Caco-2 (cell line): Measurements from ENCODE around the gene TEPSIN. TPM values are rescaled to one million over a fixed set of nuclear protein-coding genes. Genes with fewer than 3 reads are reported as not detected.

Experiments
- BruUV-seq: library from RNA; stranded (reverse); fragments of 400-500 nt; replicated peaks from 2 replicates; lab custom pipeline; 2021; lab: Mats Ljungman, UMichigan
- CTCF ChIA-PET: fragments of 300-600 bp; sonication (Branson Sonifier 250); formaldehyde crosslinking; loops from one replicate; lab custom pipeline; 2022; ENCODE audit warnings: antibody characterized with exemption; lab: Charles Lee
- POLR2A ChIA-PET: fragments of 300-600 bp; sonication (Branson Sonifier 250); formaldehyde crosslinking; loops from one replicate; lab custom pipeline; 2022; ENCODE audit warnings: antibody characterized with exemption; lab: Charles Lee
- DNase-seq, 2 experiments: peaks; one replicate each; pipeline versions ENCODE4 v3.0.0 to v3.0.0-alpha.2; 2020 to 2022
- H3K27me3 ChIP-seq: replicated peaks from 2 replicates; pipeline ENCODE4 v1.6.0; 2011; ENCODE audit warnings: low read length; ENCODE audit not compliant: control insufficient read depth, insufficient read depth
- H3K36me3 ChIP-seq: 2 replicates; pipeline ENCODE4 v1.5.1; 2011; ENCODE audit warnings: low read length; ENCODE audit not compliant: control insufficient read depth, insufficient read depth
- H3K4me1 ChIP-seq: fragments of 250-450 bp; sonication (Bioruptor Pico); 2 replicates; pipeline ENCODE4 v1.5.1; 2020; ENCODE audit warnings: mild to moderate bottlenecking
- H3K4me3 ChIP-seq: 2 replicates; pipeline ENCODE4 v1.5.1; 2011; ENCODE audit warnings: low read depth, mild to moderate bottlenecking, control low read depth, low read length
- H3K9me3 ChIP-seq: fragments of 250-450 bp; sonication (Bioruptor Pico); 2 replicates; pipeline ENCODE4 v1.5.1; 2020; ENCODE audit warnings: mild to moderate bottlenecking, moderate library complexity
- H3K27ac Mint-ChIP-seq: one replicate; pipeline ENCODE4 v1.8.0; 2022; ENCODE audit warnings: mixed read lengths; ENCODE audit not compliant: unreplicated experiment
- H3K27me3 Mint-ChIP-seq: one replicate; pipeline ENCODE4 v1.8.0; 2022; ENCODE audit warnings: mixed read lengths; ENCODE audit not compliant: insufficient read depth, unreplicated experiment
- H3K36me3 Mint-ChIP-seq: one replicate; pipeline ENCODE4 v1.8.0; 2022; ENCODE audit warnings: mild to moderate bottlenecking, mixed read lengths; ENCODE audit not compliant: insufficient read depth, unreplicated experiment
- H3K4me1 Mint-ChIP-seq: one replicate; pipeline ENCODE4 v1.8.0; 2022; ENCODE audit warnings: low read depth, mixed read lengths; ENCODE audit not compliant: unreplicated experiment
- H3K4me3 Mint-ChIP-seq: one replicate; pipeline ENCODE4 v1.8.0; 2022; ENCODE audit warnings: mild to moderate bottlenecking, moderate library complexity, mixed read lengths; ENCODE audit not compliant: unreplicated experiment
- H3K9me3 Mint-ChIP-seq: one replicate; pipeline ENCODE4 v1.8.0; 2022; ENCODE audit warnings: mixed read lengths; ENCODE audit not compliant: unreplicated experiment
- CTCF ChIP-seq, 2 experiments: fragments of 200-600 bp in 1 of 2; IDR thresholded peaks; 1 replicate in 1 of 2; 2 replicates in 1 of 2; pipeline versions ENCODE4 v1.5.1 to v1.8.0; 2011 to 2022; ENCODE audit warnings: antibody characterized with exemption in 1 of 2, control low read depth in 1 of 2, inconsistent platforms in 1 of 2, low read depth in 1 of 2, low read length in 1 of 2, mild to moderate bottlenecking in 1 of 2, moderate library complexity in 1 of 2; ENCODE audit not compliant: insufficient read depth in 1 of 2, severe bottlenecking in 1 of 2, unreplicated experiment in 1 of 2
- intact Hi-C: fragments of 100-400 bp; cut with micrococcal nuclease; formaldehyde crosslinking; loops from one replicate; pipeline ENCODE4 v1.10.0; 2022; ENCODE audit not compliant: unreplicated experiment
- total RNA-seq: library from RNA; stranded (reverse); gene quantifications from 2 replicates; pipeline ENCODE4 v1.2.3, GENCODE V29; 2022

TEPSIN gene
- total RNA-seq, 1 experiment from 2014 or later, result 40.3 TPM

GRCh38 chr17:81210466-81210865 is 28.4 kb downstream of the TEPSIN start:
- CTCF ChIA-PET, result no interaction called here
- POLR2A ChIA-PET, result no interaction called here
- Histone ChIP-seq H3K9me3 (no peaks in the 10 kb centered on the region), H3K27me3 (no peaks in the 10 kb centered on the region), H3K4me1 (no peaks in the 10 kb centered on the region), H3K36me3 (no peaks in the 10 kb centered on the region), H3K4me3 (no peak overlapping the region)
- Mint-ChIP-seq H3K9me3 (no peaks in the 10 kb centered on the region), H3K36me3 (peaks cover 7% of the 10 kb centered on the region), H3K4me3 (no peak overlapping the region), H3K27ac (no peak overlapping the region), H3K4me1 (no peaks in the 10 kb centered on the region), H3K27me3 (no peaks in the 10 kb centered on the region)
- no peak for DNase-seq
- TF ChIP-seq CTCF (IDR thresholded peaks at IDR 0.05; ENCODE audit: insufficient read depth in 1 of 2, low read depth in 1 of 2, low read length in 1 of 2, severe bottlenecking in 1 of 2, unreplicated experiment in 1 of 2), result no peak
- intact Hi-C loops, result no loop called here
- no TSS peak for BruUV-seq

- intact Hi-C loops, result no loop called here
- no peak overlapping the region for H3K4me3 ChIP-seq
- no peak for DNase-seq
- H3K27me3 ChIP-seq, result no peaks in the 10 kb centered on the region
- no TSS peak for BruUV-seq
- ChIA-PET CTCF (no interaction called here), POLR2A (no interaction called here)
- no peaks in the 10 kb centered on the region for H3K36me3 ChIP-seq
- no peaks in the 10 kb centered on the region for H3K9me3 ChIP-seq
- H3K4me1 ChIP-seq, result no peaks in the 10 kb centered on the region
- H3K27ac Mint-ChIP-seq, result no peak overlapping the region
- no peak for TF ChIP-seq CTCF (IDR thresholded peaks at IDR 0.05; ENCODE audit: insufficient read depth in 1 of 2, low read depth in 1 of 2, low read length in 1 of 2, severe bottlenecking in 1 of 2, unreplicated experiment in 1 of 2)
- no peak overlapping the region for H3K4me3 Mint-ChIP-seq
- H3K27me3 Mint-ChIP-seq, result no peaks in the 10 kb centered on the region
- peaks cover 7% of the 10 kb centered on the region for H3K36me3 Mint-ChIP-seq
- no peaks in the 10 kb centered on the region for H3K9me3 Mint-ChIP-seq
- H3K4me1 Mint-ChIP-seq, result no peaks in the 10 kb centered on the region
These were observed 29.7 kb downstream of the TEPSIN start for GRCh38 chr17:81209141-81209540.

GRCh38 chr17:81208651-81209050 is 30.2 kb downstream of the TEPSIN start:
- Histone ChIP-seq H3K9me3 (no peaks in the 10 kb centered on the region), H3K36me3 (no peaks in the 10 kb centered on the region), H3K4me3 (no peak overlapping the region), H3K27me3 (no peaks in the 10 kb centered on the region), H3K4me1 (no peaks in the 10 kb centered on the region)
- BruUV-seq, result no TSS peak
- DNase-seq, result no peak
- POLR2A ChIA-PET, result no interaction called here
- Mint-ChIP-seq H3K4me3 (no peak overlapping the region), H3K27me3 (no peaks in the 10 kb centered on the region), H3K9me3 (no peaks in the 10 kb centered on the region), H3K36me3 (peaks cover 7% of the 10 kb centered on the region), H3K27ac (no peak overlapping the region), H3K4me1 (no peaks in the 10 kb centered on the region)
- intact Hi-C loops, result no loop called here
- CTCF ChIA-PET, result no interaction called here
- TF ChIP-seq CTCF (IDR thresholded peaks at IDR 0.05; ENCODE audit: insufficient read depth in 1 of 2, low read depth in 1 of 2, low read length in 1 of 2, severe bottlenecking in 1 of 2, unreplicated experiment in 1 of 2), result no peak
